Trophoblast cell (in vitro differentiated cells and primary cell): ENCODE data around the gene ZNF467.

Experiments
- DNase-seq, 2 donors: peaks; one replicate each; pipeline ENCODE4 v3.0.0-alpha.2; 2016
- H2AFZ ChIP-seq: 2 replicates; pipeline ENCODE4 v1.6.1; 2013; ENCODE audit warnings: low read length, moderate library complexity, mild to moderate bottlenecking; ENCODE audit not compliant: insufficient read depth, poor library complexity
- H2AK5ac ChIP-seq: 2 replicates; pipeline ENCODE4 v1.6.1; 2013; ENCODE audit warnings: mild to moderate bottlenecking, low read length
- H2BK120ac ChIP-seq: 2 replicates; pipeline ENCODE4 v1.6.1; 2013; ENCODE audit warnings: low read length, mild to moderate bottlenecking, moderate library complexity; ENCODE audit not compliant: insufficient read depth, poor library complexity
- H2BK12ac ChIP-seq: 2 replicates; pipeline ENCODE4 v1.6.1; 2013; ENCODE audit warnings: mild to moderate bottlenecking, low read length, moderate library complexity
- H2BK5ac ChIP-seq: 2 replicates; pipeline ENCODE4 v1.6.1; 2013; ENCODE audit warnings: low read length, low read depth, moderate library complexity, mild to moderate bottlenecking; ENCODE audit not compliant: poor library complexity
- H3K14ac ChIP-seq: 2 replicates; pipeline ENCODE4 v1.6.1; 2013; ENCODE audit warnings: mild to moderate bottlenecking, low read length
- H3K18ac ChIP-seq: 2 replicates; pipeline ENCODE4 v1.6.1; 2013; ENCODE audit warnings: mild to moderate bottlenecking, low read length
- H3K23ac ChIP-seq: 2 replicates; pipeline ENCODE4 v1.6.1; 2013; ENCODE audit warnings: low read length
- H3K27ac ChIP-seq: 2 replicates; pipeline ENCODE4 v1.5.1; 2013; ENCODE audit warnings: low read depth, mild to moderate bottlenecking, inconsistent platforms, low read length, moderate library complexity
- H3K27me3 ChIP-seq: 2 replicates; pipeline ENCODE4 v1.6.1; 2013; ENCODE audit warnings: inconsistent platforms, mild to moderate bottlenecking, low read length, moderate library complexity; ENCODE audit not compliant: insufficient read depth
- H3K36me3 ChIP-seq, 2 experiments: 1 replicate in 1 of 2; 2 replicates in 1 of 2; pipeline ENCODE4 v1.6.1; 2013; ENCODE audit warnings: low read length in 2 of 2, mild to moderate bottlenecking in 2 of 2, moderate library complexity in 1 of 2; ENCODE audit not compliant: insufficient read depth in 2 of 2, control insufficient read depth in 1 of 2
- H3K4ac ChIP-seq: 2 replicates; pipeline ENCODE4 v1.6.1; 2013; ENCODE audit warnings: low read depth, mild to moderate bottlenecking, low read length, moderate library complexity
- H3K4me1 ChIP-seq, 2 experiments: 1 replicate in 1 of 2; 2 replicates in 1 of 2; pipeline ENCODE4 v1.6.1; 2013; ENCODE audit warnings: low read length in 2 of 2, mild to moderate bottlenecking in 2 of 2, moderate library complexity in 1 of 2; ENCODE audit not compliant: insufficient read depth in 2 of 2, control insufficient read depth in 1 of 2
- H3K4me2 ChIP-seq: 2 replicates; pipeline ENCODE4 v1.6.1; 2013; ENCODE audit warnings: inconsistent platforms, mild to moderate bottlenecking, low read length, moderate library complexity
- H3K4me3 ChIP-seq: 2 replicates; pipeline ENCODE4 v1.5.1; 2013; ENCODE audit warnings: mild to moderate bottlenecking, low read depth, low read length, inconsistent platforms
- H3K79me1 ChIP-seq: one replicate; pipeline ENCODE4 v1.6.1; 2013; ENCODE audit warnings: low read length
- H3K79me2 ChIP-seq: 2 replicates; pipeline ENCODE4 v1.6.1; 2013; ENCODE audit warnings: low read length, mild to moderate bottlenecking; ENCODE audit not compliant: control insufficient read depth, insufficient read depth, poor library complexity
- H3K9ac ChIP-seq: 2 replicates; pipeline ENCODE4 v1.6.1; 2013; ENCODE audit warnings: mild to moderate bottlenecking, low read length
- H3K9me3 ChIP-seq: 2 replicates; pipeline ENCODE4 v1.6.1; 2013; ENCODE audit warnings: low read depth, mild to moderate bottlenecking, control low read depth, inconsistent platforms, low read length; ENCODE audit not compliant: insufficient read depth
- H4K12ac ChIP-seq: 2 replicates; pipeline ENCODE4 v1.6.1; 2013; ENCODE audit warnings: low read depth, mild to moderate bottlenecking, low read length, moderate library complexity
- H4K8ac ChIP-seq: 2 replicates; pipeline ENCODE4 v1.6.1; 2013; ENCODE audit warnings: low read depth, mild to moderate bottlenecking, low read length, moderate library complexity
- H4K91ac ChIP-seq: one replicate; pipeline ENCODE4 v1.6.1; 2013; ENCODE audit warnings: low read depth, mild to moderate bottlenecking, low read length, moderate library complexity
- WGBS: extraction: QIAGEN DNeasy Blood & Tissue Kit; methylation state at CpG from one replicate; pipeline ENCODE4 v1.1.7; 2013; ENCODE audit warnings: missing lambda C conversion rate; ENCODE audit not compliant: insufficient read length, insufficient coverage; ENCODE audit errors: extremely low coverage; 5-methylcytosine and 5-hydroxymethylcytosine counted together

Gene ZNF467

GRCh38 chr7:149729983-149730801 is 43.2 kb downstream of the ZNF467 start:
- Histone ChIP-seq H4K8ac (no peak overlapping the region), H2AFZ (no peak overlapping the region)
- no CpG with 5 or more reads among the region's 28 CpGs for WGBS

GRCh38 chr7:149729586-149729982 is 43.8 kb downstream of the ZNF467 start:
- Histone ChIP-seq H2BK12ac (no peak overlapping the region), H3K27ac (no peak overlapping the region), H4K91ac (no peak overlapping the region), H3K36me3 (peaks cover 89 to 92% of the 10 kb centered on the region in 2 experiments), H2AK5ac (no peak overlapping the region), H3K23ac (no peak overlapping the region), H3K14ac (no peak overlapping the region), H3K79me2 (no peaks in the 10 kb centered on the region), H3K9me3 (no peaks in the 10 kb centered on the region), H4K8ac (no peak overlapping the region), H2AFZ (no peak overlapping the region), H3K9ac (no peak overlapping the region), H3K79me1 (no peaks in the 10 kb centered on the region), H2BK120ac (no peak overlapping the region), H2BK5ac (no peak overlapping the region), H3K4me1 (peaks cover 6% of the 10 kb centered on the region in 2 experiments), H3K27me3 (no peaks in the 10 kb centered on the region), H3K4me2 (no peak overlapping the region), H3K4me3 (no peak overlapping the region), H3K18ac (no peak overlapping the region), H3K4ac (no peak overlapping the region), H4K12ac (no peak overlapping the region)
- WGBS = no CpG with 5 or more reads among the region's 5 CpGs
- no peak for DNase-seq

More at GRCh38 chr7:149729983-149730801, 43.2 kb downstream of the ZNF467 start:
- H3K9me3 ChIP-seq = no peaks in the 10 kb centered on the region
- H2BK12ac ChIP-seq = no peak overlapping the region
- no peaks in the 10 kb centered on the region for H3K79me2 ChIP-seq
- H3K27me3 ChIP-seq = no peaks in the 10 kb centered on the region
- DNase-seq = no peak
- H3K14ac ChIP-seq = no peak overlapping the region
- H2BK5ac ChIP-seq = no peak overlapping the region
- H3K4ac ChIP-seq = no peak overlapping the region
- H3K27ac ChIP-seq = no peak overlapping the region
- H3K79me1 ChIP-seq = no peaks in the 10 kb centered on the region
- H3K4me1 ChIP-seq = peaks cover 8 to 12% of the 10 kb centered on the region in 2 experiments
- peaks cover 83 to 87% of the 10 kb centered on the region in 2 experiments for H3K36me3 ChIP-seq
- H3K23ac ChIP-seq = no peak overlapping the region
- H3K9ac ChIP-seq = no peak overlapping the region
- H3K18ac ChIP-seq = no peak overlapping the region
- H4K12ac ChIP-seq = no peak overlapping the region
- H2AK5ac ChIP-seq = no peak overlapping the region
- H3K4me2 ChIP-seq = no peak overlapping the region
- H2BK120ac ChIP-seq = no peak overlapping the region
- H3K4me3 ChIP-seq = no peak overlapping the region
- H4K91ac ChIP-seq = no peak overlapping the region

- Histone ChIP-seq H3K4me3 (no peak overlapping the region), H3K18ac (no peak overlapping the region), H3K9me3 (no peaks in the 10 kb centered on the region), H4K8ac (no peak overlapping the region), H2BK120ac (no peak overlapping the region), H4K91ac (no peak overlapping the region), H3K9ac (no peak overlapping the region), H2BK12ac (no peak overlapping the region), H3K79me2 (no peaks in the 10 kb centered on the region), H3K36me3 (peaks cover 91 to 95% of the 10 kb centered on the region in 2 experiments), H3K79me1 (no peaks in the 10 kb centered on the region), H3K4ac (no peak overlapping the region), H2BK5ac (no peak overlapping the region), H3K23ac (no peak overlapping the region), H3K4me2 (no peak overlapping the region), H2AK5ac (no peak overlapping the region), H3K27ac (no peak overlapping the region), H4K12ac (no peak overlapping the region), H3K27me3 (no peaks in the 10 kb centered on the region), H3K4me1 (no peaks in the 10 kb centered on the region), H3K14ac (no peak overlapping the region), H2AFZ (no peak overlapping the region)
- WGBS = no CpG with 5 or more reads among the region's 21 CpGs
- no peak for DNase-seq
Measured at GRCh38 chr7:149728491-149729375, 44.7 kb downstream of the ZNF467 start.

- H3K79me1 ChIP-seq = no peaks in the 10 kb centered on the region
- H2AK5ac ChIP-seq = no peak overlapping the region
- H3K23ac ChIP-seq = no peak overlapping the region
- H2BK5ac ChIP-seq = no peak overlapping the region
- H3K27me3 ChIP-seq = no peaks in the 10 kb centered on the region
- peak; percentile 47 to 69 for DNase-seq
- no peak overlapping the region for H4K91ac ChIP-seq
- H2BK120ac ChIP-seq = no peak overlapping the region
- H3K4me1 ChIP-seq = no peaks in the 10 kb centered on the region
- no peaks in the 10 kb centered on the region for H3K79me2 ChIP-seq
- H3K14ac ChIP-seq = no peak overlapping the region
- H2AFZ ChIP-seq = no peak overlapping the region
- H3K9me3 ChIP-seq = no peaks in the 10 kb centered on the region
- H4K12ac ChIP-seq = no peak overlapping the region
- no peak overlapping the region for H3K4me2 ChIP-seq
- H3K36me3 ChIP-seq = peaks cover 91 to 95% of the 10 kb centered on the region in 2 experiments
- no peak overlapping the region for H3K9ac ChIP-seq
- H3K18ac ChIP-seq = no peak overlapping the region
- H4K8ac ChIP-seq = no peak overlapping the region
- WGBS = no CpG with 5 or more reads among the region's 12 CpGs
- H3K4me3 ChIP-seq = no peak overlapping the region
- no peak overlapping the region for H3K4ac ChIP-seq
- H3K27ac ChIP-seq = no peak overlapping the region
- H2BK12ac ChIP-seq = no peak overlapping the region
Measured at GRCh38 chr7:149727899-149728476, 45.4 kb downstream of the ZNF467 start.
